Stimulated activated CD8-positive, alpha-beta memory T cell treated with anti-CD3 and anti-CD28 coated beads, Interleukin-4, amount 100 ng/mL, for 4 hours (primary cell): ENCODE results near the gene AFDN.

Source experiments
- DNase-seq, 2 donors: peaks; one replicate each; pipeline ENCODE4 v3.0.0-alpha.2; 2020; ENCODE audit warnings: low read depth in 2 of 2, low spot score in 1 of 2

Gene AFDN, protein sequence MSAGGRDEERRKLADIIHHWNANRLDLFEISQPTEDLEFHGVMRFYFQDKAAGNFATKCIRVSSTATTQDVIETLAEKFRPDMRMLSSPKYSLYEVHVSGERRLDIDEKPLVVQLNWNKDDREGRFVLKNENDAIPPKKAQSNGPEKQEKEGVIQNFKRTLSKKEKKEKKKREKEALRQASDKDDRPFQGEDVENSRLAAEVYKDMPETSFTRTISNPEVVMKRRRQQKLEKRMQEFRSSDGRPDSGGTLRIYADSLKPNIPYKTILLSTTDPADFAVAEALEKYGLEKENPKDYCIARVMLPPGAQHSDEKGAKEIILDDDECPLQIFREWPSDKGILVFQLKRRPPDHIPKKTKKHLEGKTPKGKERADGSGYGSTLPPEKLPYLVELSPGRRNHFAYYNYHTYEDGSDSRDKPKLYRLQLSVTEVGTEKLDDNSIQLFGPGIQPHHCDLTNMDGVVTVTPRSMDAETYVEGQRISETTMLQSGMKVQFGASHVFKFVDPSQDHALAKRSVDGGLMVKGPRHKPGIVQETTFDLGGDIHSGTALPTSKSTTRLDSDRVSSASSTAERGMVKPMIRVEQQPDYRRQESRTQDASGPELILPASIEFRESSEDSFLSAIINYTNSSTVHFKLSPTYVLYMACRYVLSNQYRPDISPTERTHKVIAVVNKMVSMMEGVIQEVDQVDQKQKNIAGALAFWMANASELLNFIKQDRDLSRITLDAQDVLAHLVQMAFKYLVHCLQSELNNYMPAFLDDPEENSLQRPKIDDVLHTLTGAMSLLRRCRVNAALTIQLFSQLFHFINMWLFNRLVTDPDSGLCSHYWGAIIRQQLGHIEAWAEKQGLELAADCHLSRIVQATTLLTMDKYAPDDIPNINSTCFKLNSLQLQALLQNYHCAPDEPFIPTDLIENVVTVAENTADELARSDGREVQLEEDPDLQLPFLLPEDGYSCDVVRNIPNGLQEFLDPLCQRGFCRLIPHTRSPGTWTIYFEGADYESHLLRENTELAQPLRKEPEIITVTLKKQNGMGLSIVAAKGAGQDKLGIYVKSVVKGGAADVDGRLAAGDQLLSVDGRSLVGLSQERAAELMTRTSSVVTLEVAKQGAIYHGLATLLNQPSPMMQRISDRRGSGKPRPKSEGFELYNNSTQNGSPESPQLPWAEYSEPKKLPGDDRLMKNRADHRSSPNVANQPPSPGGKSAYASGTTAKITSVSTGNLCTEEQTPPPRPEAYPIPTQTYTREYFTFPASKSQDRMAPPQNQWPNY (N-terminal part only)

DNA sequence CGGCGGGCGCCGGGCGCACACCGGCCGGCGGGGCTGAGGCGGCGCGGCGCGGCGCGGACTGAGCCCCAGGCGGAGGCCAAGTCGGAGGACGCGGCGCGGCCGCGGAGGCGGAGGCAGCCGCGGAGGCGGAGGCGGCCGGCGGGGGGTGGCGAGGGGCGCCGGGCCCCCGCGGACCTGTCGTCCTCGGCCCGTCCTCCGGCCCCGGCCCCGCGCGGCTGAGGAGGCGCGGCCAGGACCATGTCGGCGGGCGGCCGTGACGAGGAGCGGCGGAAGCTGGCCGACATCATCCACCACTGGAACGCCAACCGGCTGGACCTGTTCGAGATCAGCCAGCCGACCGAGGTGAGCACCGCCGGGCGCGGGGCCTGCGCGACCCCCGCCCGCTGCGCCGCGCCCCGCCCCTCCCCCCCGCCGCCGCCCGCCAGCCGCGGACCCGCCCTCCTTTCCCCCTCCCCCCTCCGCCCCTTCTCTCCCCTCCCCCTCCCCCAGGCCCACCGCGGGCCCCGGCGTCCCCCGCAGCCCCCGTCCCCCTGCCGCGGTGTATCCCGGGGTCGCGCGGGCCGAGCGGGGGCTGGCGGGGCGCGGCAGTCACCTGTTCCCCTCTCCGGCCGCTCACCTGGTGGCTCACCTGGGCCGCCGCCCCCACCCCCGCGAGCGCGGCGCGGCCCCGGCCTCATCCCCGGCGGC is at the start of gene AFDN:
Gene AFDN (plus strand): TSS at position 16 of the 687 bp plus-strand sequence. CDS start 222 bp downstream, at position 238.
- DNase-seq, result no peak

DNA sequence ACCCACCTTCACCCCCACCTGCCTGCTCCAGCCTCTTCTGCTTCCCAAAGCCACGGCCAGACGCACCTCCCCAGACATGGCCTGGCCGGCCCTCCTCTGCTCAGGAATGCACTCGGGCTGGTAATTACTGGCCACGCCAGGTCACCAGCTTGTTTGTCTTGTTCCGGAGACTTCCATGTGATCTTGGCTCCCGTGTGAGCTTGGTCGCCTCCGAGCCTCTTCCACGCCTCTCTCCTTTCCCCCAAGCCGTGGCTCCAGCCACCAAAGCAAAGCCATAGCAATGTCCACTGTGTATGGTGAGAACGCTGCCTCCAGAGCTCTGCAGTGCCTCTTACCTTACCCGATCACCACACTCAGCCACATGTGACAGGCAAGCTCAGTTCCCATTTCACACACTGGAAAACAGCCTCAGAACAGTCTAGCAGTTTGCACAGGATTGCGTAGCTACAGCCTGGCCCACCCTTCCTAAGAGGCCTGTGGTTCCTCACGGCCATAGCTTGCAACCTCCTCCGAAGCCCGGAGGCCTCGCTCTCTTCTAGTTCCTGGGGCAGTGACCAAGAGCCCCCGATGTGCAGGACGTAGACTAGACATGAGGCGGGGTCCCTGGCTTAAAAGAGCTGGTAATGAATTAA is 48.1 kb upstream of the AFDN start:
- DNase-seq, result no peak

DNA sequence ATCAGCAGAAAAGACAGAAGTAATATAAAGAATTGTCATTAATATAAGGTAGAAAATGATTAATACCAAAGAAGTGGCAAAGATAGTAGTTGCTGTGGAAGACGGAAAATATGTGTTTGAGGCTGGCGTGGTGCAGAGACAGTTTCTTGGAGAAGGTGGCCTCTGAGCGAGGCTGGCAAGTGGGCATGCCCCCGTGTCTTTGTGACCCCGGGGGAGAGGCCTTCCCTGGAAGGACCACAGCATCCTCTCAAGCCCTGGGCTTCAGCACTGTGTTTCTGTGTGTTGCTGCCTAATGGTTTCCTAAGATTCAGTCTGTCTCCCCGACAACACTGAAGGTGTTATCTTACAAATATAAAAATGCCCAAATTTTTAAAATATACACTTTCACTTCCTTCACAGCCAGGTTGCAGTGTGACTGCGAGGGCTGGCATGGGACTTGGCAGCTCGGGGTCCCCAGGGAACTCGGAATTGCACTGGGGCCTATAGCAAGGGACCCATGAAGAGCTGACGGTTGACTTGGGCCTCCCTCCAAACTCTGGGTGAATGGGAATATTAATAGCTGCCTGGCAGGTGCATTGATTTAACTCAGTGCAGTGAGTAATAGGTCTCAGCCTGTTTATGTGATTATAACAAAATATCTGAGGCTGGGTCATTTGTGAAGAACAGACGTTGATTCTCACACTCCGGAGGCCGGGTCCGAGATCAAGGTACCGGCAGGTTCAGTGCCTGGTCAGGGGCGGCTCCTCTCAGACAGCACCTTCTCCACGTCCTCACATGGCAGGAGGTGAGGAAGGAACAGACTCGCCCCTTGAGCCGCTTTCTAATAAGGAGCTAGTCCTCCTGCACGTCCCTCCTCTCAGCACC is 47.4 kb upstream of the AFDN start:
- no peak for DNase-seq

DNA sequence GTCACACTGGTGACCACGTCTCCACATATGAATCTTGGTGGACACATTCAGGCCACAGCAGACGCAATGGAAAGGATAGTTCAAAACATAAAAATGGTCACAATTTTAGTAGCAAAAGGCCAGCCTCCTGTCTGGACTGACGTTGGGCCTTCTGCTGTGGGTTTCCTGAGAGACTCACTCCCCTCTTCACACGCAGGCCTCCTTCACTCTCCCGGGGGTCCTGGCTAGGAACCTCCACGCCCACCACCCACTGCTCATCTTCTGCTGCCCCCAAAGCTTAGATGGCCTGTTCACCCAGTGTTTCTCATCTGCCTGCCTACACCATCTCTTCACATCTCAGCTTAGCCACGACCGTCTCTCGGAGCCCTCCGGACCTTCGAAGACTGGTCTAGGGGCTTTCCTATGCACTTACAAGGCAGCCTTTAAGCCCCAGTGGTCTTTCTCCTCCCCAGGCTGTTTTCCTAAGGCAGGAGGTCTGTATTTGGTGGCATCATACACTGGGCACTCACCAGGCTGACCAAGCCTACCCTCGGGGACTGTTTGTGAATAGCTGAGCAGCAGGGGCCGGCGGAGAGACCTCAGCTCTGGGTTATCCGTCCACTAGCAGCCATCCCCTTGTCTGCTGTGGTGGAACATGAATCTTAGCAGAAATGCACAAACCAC is 46.6 kb upstream of the AFDN start:
- DNase-seq, result no peak

DNA sequence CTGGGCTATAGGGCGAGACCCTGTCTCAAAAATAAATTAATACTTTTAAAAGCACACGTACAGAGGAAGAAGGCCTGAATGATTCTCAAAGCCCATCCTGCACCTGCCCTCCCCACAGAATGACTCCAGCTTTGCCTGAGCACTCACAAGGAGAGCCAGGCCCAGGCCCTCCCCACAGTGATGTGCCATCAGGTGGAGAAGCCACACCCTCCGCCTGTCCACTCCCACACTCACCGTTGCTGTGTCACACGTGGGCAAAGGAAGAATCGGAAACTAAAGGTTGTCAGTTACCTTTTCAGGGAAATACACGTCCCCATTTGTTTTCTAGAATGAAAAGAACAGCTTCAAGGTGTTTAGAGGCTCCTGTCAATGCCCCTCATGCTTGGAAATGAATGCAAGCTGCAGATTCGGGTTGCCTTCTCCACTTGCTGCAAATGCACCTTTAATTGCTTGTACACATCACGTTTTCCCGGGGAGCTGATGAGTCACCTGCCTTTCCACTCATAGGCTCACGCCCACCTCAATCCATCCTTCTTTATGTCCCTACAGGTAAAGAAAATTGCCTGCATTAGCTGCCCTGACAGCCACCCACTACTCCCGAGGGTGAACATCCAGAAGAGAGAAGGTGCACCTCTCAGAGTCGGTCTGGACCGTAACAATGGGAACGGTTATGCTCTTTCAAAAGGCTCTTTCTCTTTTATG is 45.5 kb upstream of the AFDN start:
- DNase-seq, result no peak

DNA sequence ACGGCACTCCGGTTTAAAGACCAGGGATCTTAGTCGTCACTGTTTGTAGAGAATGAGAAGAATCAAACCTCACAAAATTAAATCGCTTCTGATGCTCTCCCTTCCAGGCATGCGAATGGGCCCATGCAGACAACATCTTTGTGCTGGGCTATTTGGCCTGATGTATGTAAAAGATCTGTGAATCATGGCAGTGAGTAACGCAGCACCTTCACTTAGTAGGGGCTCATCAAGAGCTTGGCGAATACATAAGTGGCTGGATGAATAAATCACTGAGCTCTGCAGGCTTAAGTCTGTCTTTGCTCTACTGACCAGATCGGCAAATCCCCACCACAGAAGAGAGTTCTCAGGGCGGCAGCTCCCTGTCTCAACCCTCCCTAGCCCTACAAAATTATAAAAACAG is 44.8 kb upstream of the AFDN start:
- DNase-seq, result no peak

DNA sequence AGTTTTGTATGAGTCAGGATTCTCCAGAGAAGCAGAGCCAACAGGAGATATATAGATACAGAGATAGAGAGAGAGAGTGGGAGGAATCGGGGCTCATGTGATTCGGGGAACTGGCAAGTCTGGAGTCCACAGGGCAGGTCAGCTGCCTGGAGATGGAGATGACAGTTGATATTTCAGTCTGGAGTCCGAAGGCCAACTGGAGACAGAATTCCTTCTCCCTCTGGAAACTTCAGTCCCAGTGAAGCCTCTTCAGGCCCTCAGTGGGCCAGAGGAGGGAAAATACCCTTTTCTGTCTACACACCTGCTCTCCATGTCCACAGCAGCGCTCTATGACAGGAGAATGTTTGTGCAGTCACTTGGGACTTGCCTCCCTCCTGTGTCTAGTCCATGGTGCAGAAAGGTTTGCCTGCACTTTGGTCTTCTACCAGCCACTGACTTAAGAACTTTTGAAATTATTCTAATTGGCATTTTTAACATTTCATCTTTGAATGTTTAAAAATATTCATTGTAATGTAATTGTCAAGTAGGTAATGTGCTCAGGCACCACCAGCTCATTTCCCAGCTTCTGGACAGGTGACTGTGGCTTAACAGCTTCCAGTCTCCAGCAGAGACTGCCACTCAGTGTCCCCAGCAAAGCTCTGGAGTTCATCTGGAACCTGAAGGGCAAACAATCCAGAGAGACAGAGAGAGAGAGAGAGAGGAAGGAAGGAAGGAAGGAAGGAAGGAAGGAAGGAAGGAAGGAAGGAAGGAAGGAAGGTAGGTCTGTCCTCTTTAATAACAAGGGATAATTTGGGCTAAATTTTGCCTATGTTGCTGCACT is 43.8 kb upstream of the AFDN start:
- no peak for DNase-seq

DNA sequence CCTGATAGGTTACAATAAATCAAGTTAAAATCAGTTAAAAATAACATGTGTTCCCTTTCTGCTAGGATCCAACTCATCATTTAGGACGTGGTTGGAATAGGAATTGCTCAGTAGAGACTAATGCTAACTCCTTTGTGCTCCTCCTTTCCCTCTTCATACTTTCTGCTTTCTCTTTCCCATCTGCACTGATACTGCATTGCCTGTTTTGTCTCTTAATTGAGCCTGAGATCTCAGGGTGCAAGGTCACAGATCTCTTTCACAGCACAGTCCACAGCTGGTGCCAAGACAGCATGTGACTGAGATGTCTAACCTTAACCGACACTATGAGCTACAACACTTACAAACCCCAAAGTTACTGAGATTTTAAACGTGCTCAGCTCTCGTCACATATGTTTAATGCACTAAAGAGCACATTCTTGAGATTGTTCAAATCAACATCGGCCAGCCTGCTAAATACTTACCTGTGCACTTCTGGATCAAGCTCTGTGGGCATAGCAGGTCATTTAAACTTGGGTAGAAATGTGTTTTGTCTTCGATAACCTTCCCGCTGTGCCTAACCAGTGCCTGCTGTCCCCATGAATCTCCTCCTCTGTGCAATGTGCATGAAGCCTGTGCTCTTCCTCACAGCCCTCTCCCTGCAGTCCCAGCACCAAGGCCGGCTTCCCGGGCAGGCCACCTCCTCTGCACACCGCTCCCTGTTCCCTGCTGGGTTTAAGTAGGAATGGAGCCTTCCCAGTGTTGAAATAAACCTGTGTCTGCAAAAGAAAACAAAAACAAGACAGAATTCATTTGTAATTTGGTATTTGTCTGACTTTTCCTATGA is 39.6 kb upstream of the AFDN start:
- DNase-seq, result no peak

DNA sequence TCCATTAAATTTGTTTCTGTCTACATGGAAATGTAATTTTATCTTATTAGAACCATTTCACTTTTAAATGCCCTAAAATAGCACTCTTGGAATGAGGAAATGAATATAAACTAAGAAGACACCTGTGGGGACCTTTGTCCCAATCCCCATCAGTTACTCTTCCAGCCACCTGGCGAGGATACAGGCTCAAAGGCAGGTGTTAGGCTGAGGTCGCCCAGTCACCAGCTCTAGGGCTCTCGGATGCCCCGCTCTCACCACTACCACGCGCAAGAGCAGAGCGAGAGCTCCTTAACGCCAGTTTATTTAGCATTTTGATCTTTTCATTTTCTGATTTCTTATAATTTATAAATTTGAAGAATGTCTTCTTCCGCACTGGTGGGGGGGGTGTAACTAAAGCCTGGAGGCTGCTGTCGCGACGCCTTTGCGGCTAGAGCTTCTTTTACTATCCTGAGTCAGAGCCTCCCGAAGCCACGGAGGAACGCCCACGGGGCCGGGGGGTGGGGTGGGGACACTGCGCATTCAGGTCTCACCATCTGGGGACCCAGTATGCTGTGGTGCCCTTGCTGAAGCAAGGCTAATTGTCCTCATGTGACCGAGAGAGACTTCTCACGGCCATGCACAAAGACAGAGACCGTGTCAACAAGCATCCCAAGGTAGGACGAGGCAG is 38.7 kb upstream of the AFDN start:
- no peak for DNase-seq

DNA sequence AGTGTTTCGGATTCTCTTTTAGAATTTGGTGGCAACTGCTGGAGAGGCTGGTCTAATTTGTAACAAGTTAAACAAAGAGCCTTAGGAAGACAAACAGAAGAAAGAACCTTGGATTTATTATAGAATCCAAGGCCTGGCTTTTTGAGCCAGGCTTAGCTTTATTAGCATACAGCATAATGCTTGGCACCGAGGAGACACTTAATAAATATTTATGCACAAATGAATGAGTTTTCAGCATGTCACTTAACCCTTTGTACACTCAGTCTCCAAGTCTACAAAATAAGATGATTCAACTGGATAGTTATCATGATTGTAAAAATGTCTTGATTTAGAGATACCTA is 38.2 kb upstream of the AFDN start:
- DNase-seq, result no peak

DNA sequence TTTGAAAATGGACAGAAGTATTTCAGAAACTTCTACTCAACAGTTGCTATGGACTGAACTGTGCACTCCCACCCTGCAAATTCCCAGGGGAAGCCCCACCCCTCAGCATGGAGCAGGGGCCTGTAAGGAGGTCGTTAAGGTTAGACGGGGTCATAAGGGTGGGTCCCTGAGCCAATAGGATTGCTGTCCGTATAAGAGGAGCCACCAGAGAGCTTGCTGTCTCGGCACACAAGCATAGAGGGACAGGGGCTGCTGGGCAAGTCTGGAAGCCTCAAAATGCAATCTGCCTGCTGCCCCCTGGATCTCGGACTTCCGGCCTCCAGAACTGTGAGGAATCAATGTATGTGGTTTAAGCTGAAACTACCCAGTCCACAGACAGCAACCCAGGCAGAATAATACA is 37.4 kb upstream of the AFDN start:
- DNase-seq, result no peak

DNA sequence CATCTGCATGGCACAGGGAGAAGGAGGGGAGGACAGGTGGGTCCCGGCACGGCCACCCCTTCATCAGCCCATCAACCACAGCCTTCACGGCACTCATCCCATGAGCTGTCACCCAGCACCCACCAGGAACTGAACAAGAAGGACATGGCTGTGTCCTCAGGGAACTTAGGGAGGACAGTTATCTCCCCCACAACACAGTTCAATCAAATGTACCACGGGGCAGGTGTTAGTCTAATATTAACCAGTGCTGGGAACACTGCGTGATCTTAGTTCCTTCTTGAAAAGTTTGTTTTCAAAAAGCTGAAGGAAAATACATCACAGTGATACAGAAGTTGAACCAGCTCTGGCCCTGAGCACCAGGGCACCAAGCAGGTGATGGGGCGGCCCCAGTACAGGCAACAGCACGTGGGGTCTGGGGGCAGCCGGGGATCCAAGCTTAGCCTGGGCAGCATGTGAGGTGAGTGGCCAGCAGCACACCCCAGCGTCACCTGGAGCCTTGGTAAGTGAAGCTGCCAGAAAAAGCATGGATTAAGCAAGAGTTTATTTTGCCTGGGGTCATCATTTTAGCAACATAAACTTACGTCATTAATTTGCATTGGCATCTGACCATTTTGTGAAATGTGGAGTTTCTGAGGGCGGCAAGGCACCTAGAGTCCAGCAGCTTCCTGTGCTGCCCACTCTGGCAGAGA is 35.5 kb upstream of the AFDN start:
- no peak for DNase-seq

DNA sequence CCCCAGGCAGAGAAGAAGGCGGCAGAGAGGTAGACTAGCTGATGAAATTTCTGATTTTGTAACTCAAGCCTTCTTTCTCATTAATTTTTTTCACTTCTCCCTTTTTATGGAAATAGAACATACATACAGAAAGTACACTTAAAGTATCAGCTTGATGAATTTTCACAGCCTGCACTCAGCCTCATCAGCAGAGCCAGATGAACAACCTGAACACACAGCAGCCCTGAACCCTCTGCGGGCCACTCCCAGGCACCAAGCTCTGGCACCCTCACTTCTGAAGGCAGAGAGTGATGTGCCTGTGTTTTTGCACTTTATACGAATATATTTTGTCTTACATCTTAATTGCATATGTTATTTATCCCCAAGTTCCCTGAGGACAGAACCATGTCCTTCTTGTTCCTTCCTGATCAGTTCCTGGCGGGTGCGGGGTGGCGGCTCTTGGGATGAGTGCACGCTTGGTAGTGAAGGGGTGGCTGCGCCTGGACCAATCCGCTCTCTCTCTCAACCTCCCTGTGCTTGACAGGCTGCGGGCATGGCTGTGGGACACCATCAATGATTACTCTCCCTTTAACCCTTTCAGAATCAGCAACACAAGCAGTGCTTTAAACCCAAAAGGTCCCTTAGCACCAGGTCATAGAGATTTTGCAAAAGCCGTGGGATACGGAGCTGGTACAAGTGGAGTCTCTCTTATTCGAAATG is 34.8 kb upstream of the AFDN start:
- DNase-seq, result no peak

DNA sequence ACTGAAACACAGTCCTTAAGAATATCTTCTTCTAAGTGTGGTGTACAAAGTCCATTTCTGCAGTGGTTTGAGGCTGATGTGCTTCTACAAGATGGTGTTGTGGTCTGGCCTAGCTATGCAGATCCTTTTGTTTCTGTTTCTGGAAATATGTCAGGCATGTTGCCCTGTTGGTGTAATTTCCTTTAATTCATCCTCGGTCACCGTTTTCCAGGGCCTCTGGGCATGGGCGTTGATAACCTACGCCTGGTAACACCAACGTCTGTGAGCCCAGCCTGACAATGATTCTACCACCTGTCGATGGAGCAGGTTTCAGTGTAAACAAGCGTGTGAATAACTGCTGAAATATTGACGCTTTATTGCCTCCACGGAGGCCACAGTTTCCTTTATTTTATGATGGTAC is 33.3 kb upstream of the AFDN start:
- DNase-seq, result no peak
